GM18951 (cell line): ENCODE data around the gene STPG1.

ENCODE experiments used
- POLR2A ChIP-seq: IDR thresholded peaks from 4 replicates; pipeline ENCODE4 v1.6.1; 2011; ENCODE audit warnings: mild to moderate bottlenecking; ENCODE audit not compliant: insufficient read length, insufficient read depth; ENCODE audit errors: extremely low read depth
- in situ Hi-C: fragments of 300-500 bp; cut with MboI; formaldehyde crosslinking; loops from one replicate; pipeline ENCODE4 v1.12.0; 2022; ENCODE audit warnings: low sequenced_read_pairs, mixed read lengths, inconsistent platforms; ENCODE audit not compliant: unreplicated experiment

The STPG1 gene

DNA sequence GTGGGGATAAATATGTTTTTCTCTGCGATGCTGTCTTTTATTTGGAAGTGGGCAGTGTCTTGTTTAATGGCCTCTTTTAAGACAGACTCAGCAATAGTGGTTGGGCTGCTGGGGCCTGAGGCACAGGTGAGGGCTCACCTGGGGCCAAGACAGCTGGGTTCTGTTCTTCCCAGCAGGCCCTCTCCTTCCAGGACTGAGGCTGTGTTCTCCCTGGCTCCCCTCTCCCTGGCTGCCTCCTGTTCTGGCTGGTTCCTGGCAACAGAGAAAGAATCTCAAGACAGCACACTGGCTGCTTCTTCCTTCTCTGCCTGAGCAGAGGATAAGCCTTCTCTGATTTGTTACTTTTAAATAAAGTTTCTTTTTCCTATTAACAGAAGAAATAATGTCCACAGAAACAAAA is 101.8 kb downstream of the STPG1 start:
- in situ Hi-C loops = no loop called here
- TF ChIP-seq POLR2A = no peak

DNA sequence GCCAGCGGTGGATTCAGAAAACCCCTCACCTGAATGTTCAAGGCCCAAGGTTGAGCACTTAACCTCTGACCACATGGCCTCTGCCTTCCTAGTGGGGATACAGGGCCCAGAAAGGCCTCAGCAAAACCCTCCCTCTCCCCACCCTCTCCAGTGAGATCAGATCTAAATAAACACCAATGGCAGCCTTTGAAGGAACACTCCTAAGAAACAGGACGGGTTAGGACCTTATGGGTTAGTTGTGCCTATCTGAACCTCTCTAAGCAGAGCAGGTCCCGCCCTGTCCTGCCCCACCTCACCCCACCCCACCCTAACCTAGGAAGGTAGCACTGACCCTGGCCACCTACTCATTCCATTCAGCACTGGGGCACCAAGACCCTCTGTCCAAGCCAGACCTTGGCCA is 102.3 kb downstream of the STPG1 start:
- no peak for TF ChIP-seq POLR2A
- in situ Hi-C loops = no loop called here

DNA sequence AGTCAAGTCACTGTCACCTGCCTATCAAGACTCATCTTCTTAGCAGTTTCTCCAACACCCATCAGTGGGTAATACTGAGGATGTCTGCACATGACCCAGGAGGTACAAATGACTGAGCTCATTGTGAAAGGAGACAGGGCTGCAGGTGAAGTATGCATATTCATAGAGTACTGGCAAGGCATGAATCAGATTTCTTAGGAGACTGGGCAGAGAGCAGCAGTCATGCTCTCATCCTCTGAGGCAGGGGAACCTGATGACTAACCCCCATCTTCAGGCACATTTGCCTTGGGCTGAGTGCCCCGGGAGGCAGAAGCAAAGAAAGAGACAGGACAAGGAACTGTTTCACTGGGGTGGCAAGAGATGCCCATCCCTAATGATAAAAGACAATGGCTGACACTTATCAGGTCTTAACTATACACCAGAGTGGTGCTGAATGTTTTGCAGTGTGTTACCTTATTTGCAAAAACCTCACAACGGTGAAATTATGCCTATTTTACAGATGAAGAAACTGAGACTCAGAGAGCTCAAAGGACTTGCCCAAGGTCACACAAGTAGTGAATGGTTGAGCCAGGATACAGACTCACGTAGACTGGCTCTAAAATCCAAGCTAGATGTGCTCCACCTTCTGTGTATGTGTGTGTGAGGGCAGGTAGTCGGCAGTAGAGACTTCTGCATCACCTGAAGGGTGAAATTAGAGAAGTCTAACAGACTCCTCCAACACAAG is 103.7 kb downstream of the STPG1 start:
- in situ Hi-C loops = no loop called here
- TF ChIP-seq POLR2A = no peak

DNA sequence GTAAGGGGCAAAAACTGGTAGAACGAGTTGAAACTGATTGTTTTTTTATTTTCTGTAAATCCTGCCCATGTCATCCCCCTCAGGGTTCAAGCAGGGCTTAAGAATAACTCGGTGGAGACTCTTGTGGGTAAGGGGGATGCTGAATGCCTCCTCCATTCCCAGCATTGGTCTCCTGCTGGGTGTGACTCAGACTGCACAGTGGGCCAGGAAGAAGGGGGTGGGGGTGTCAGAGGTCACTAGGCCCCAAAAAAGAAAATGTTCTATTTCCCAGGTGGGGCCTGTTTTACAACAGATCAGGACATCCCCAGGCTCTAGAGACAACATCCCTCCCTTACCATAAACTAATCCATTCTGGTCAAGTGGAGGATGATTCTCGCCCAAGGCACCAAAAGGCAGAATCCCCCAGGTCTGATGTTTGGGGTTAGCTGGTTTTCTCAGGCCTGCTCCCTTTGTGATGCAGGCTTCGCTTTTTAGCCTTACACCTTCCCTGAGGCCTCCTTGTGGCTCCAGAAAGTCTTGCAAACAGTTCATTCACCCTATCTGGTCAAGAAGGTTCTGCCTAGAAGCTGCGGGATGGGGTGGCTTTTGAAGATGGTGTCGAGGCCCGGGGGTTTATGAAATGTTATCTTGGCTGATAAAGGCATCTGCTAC is 105.1 kb downstream of the STPG1 start:
- in situ Hi-C loops = no loop called here
- no peak for TF ChIP-seq POLR2A
